Activated CD4-positive, alpha-beta T cell treated with anti-CD3 and anti-CD28 coated beads, Interleukin-2, Interleukin-6, amounts not matched to agents 100 ng/mL and 50 ng/mL, durations not matched to agents 16 hours and 8 hours (primary cell): ENCODE measurements around the gene CHCHD6.

ENCODE experiments used
- DNase-seq: peaks from one replicate; pipeline ENCODE4 v3.0.0-alpha.2; 2020

CHCHD6 gene

GRCh38 chr3:126832933-126833332 lies 128.9 kb downstream of the CHCHD6 start:
- DNase-seq: no peak

GRCh38 chr3:126834596-126835471 lies 130.8 kb downstream of the CHCHD6 start:
- no peak for DNase-seq

GRCh38 chr3:126835472-126836219 lies 131.6 kb downstream of the CHCHD6 start:
- DNase-seq: no peak

GRCh38 chr3:126836220-126836860 lies 132.3 kb downstream of the CHCHD6 start:
- DNase-seq: no peak

- no peak for DNase-seq
These were observed 133.7 kb downstream of the CHCHD6 start for GRCh38 chr3:126837773-126838172.

GRCh38 chr3:126845920-126846715 lies 142.1 kb downstream of the CHCHD6 start:
- no peak for DNase-seq

- DNase-seq: no peak
These were observed 143.0 kb downstream of the CHCHD6 start for GRCh38 chr3:126847061-126847460.

- no peak for DNase-seq
These were observed 145.0 kb downstream of the CHCHD6 start for GRCh38 chr3:126848991-126849390.

- no peak for DNase-seq
These were observed 145.7 kb downstream of the CHCHD6 start for GRCh38 chr3:126849768-126850167.

GRCh38 chr3:126850370-126851085 lies 146.5 kb downstream of the CHCHD6 start:
- DNase-seq: no peak

- DNase-seq: no peak
These were observed 147.3 kb downstream of the CHCHD6 start for GRCh38 chr3:126851382-126851781.

GRCh38 chr3:126851934-126852333 lies 147.9 kb downstream of the CHCHD6 start:
- DNase-seq: no peak

GRCh38 chr3:126852511-126852910 lies 148.5 kb downstream of the CHCHD6 start:
- no peak for DNase-seq

GRCh38 chr3:126854666-126855065 lies 150.6 kb downstream of the CHCHD6 start:
- no peak for DNase-seq

- no peak for DNase-seq
These were observed 151.3 kb downstream of the CHCHD6 start for GRCh38 chr3:126855374-126855773.

- DNase-seq: no peak
These were observed 153.9 kb downstream of the CHCHD6 start for GRCh38 chr3:126857928-126858327.

- DNase-seq: no peak
These were observed 154.4 kb downstream of the CHCHD6 start for GRCh38 chr3:126858401-126858800.

GRCh38 chr3:126858887-126859286 lies 154.8 kb downstream of the CHCHD6 start:
- no peak for DNase-seq

GRCh38 chr3:126859415-126860246 lies 155.6 kb downstream of the CHCHD6 start:
- no peak for DNase-seq

GRCh38 chr3:126865736-126866135 lies 161.7 kb downstream of the CHCHD6 start:
- DNase-seq: no peak

- no peak for DNase-seq
These were observed 162.2 kb downstream of the CHCHD6 start for GRCh38 chr3:126866175-126866759.
